VCaP (cell line): Measurements from ENCODE around the gene MTURN.

Experiments
- H3K27ac ChIP-seq: fragments of 450-650 bp; 2 replicates; pipeline ENCODE4 v1.5.1; 2017
- CTCF ChIP-seq: fragments of 450-650 bp; conservative IDR thresholded peaks from 2 replicates; pipeline ENCODE4 v1.5.1; 2017; ENCODE audit warnings: mild to moderate bottlenecking, moderate library complexity

MTURN gene

DNA sequence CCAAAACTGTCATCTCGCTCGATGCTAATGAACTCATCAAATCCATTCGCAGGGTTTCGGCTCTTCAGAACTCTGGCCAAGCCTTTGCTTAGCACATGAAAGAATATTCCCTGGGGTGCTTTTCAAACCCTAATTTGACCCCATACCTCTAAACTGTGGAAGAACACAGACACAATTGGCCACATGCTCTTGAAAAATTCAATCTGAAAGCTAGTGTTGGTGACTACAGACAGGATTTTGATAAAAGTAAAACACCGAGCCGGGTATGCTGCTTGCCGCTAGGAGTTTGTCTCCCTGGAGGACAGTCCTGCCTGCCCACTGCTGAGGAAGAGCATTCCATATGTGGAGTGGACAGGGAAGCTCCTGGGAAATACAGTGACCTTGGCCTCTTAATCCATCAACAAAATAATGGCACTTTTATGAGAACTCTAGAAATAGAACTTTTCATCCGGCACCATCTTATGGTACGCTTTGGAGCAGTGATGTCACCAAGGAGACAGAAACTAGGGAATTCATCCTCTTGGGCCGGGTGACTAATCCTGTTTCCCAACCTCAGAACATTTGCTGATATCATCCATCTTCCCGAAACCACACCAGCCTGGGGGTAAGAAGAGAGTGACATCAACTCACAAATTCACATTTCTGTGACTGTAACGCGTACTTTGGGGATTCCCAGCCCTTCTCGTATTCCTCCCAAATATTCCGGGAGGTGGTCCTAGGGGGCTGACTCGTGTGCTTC, 34.2 kb downstream of the MTURN start:
- no peak overlapping the region for H3K27ac ChIP-seq
- TF ChIP-seq CTCF, result no peak

GRCh38 chr7:30169579-30169978, 34.8 kb downstream of the MTURN start:
- TF ChIP-seq CTCF, result no peak
- no peak overlapping the region for H3K27ac ChIP-seq

- TF ChIP-seq CTCF, result no peak
- H3K27ac ChIP-seq, result no peak overlapping the region
Measured at GRCh38 chr7:30170476-30171205, 35.9 kb downstream of the MTURN start.

DNA sequence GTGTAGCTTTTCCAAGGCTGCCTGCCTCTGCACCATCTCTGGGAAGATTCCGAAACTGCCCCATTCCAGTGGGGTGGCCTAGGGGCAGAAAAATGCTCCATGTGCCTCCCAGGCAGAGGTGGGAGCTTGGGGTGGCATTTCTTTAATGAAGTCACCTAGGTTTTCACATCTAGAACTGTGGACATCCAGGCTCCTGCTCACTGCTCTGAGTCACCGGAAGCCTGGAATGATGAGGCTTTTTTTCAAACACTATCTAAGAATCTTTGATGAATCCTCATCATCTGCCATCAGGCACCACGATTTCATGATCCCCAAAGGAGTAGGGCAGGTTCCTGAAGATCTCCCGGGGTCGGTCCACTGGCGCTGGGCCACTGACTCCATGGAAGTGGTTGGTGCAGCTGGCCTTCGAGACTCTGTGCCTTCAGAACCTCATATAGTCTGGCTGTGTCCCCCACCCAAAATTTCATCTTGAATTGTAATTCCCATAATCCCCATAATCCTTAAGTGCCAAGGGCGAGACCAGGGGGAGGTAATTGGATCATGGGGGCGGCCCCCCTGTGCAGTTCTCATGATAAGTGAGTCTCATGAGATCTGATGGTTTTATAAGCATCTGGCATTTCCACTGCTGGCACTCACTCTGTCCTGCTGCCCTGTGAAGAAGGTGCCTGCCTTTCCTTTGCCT, 37.1 kb downstream of the MTURN start:
- TF ChIP-seq CTCF, result no peak
- no peak overlapping the region for H3K27ac ChIP-seq

DNA sequence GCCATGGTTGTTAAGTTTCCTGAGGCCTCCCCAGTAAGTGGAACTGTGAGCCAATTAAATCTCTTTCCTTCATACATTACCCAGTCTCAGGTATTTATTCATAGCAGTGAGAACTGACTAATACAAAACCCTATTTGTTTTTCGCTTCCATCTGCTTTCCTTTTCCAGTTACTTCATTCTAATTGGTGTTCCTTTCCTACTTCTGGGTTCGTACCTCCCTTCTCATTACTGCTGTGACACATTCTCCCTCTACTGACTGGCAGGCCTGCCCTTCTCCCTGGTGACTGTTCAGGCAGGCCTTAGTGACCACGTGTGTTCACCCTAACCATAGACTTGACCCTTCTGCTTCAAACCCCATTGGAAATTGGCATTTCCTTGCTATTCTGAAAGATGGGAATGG, 37.7 kb downstream of the MTURN start:
- no peak overlapping the region for H3K27ac ChIP-seq
- no peak for TF ChIP-seq CTCF

DNA sequence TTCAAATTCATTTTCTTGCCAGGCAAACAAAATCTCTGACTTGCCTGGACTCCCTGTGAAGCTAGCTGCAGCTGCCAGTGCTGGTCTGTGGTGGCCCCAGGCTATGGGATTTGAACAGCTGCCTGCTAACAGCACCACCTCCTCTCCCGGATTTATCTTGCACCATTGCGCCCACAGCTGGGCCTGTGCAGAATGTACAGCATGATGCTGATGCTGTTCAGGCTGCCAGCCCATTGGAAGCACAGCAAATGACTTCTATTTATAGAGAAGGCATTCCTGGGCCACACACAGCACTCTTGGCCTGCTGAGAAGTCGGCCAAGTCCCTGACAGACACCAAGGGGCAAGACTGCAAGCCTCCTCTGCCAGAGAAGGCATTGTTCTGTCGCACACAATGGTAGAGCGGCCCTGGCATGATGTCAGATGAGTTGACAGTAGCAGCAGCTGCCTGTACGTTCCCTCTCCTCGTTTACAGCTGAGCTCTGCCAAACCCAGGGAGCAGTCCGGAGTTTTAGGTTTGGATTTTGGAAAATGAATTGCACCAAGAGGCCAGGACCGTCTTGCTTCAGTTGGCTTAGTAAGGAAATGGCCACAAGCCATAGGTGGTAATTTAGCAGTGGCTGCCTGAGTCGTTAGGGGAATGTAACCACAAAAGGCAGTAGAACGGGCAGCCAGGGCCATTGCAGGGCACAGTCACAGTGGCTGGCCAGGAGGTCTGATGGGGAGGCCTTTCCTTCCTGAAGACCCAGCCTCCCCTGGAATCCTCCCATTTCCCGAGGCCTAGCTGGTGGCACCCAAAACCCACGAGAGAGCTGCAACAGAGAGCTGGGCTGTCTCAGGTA, 38.5 kb downstream of the MTURN start:
- no peak for TF ChIP-seq CTCF
- no peak overlapping the region for H3K27ac ChIP-seq
